Fibroblast of villous mesenchyme (primary cell): ENCODE measurements around the gene AKT2. TPM values are rescaled to one million over a fixed set of nuclear protein-coding genes. Genes with fewer than 3 reads are reported as not detected.

Source experiments
- DNase-seq: peaks from one replicate; pipeline ENCODE4 v3.0.0-alpha.2; 2010; ENCODE audit warnings: low read depth
- H3K4me3 ChIP-seq: 2 replicates; pipeline ENCODE4 v1.5.1; 2011; ENCODE audit warnings: low read depth, mild to moderate bottlenecking, low read length
- total RNA-seq: library from RNA; depleted of rRNA; stranded (reverse); fragments of >200 nt; gene quantifications from 2 replicates; pipeline ENCODE4 v1.2.3, GENCODE V29; 2012
- TF ChIP-seq, protein P1 (sequence below): IDR thresholded peaks from 2 replicates; pipeline ENCODE4 v1.5.1; 2012; ENCODE audit warnings: low read depth, mild to moderate bottlenecking, low read length; ENCODE audit not compliant: insufficient read depth

The AKT2 gene
- total RNA-seq, 1 donor = 142 TPM

DNA sequence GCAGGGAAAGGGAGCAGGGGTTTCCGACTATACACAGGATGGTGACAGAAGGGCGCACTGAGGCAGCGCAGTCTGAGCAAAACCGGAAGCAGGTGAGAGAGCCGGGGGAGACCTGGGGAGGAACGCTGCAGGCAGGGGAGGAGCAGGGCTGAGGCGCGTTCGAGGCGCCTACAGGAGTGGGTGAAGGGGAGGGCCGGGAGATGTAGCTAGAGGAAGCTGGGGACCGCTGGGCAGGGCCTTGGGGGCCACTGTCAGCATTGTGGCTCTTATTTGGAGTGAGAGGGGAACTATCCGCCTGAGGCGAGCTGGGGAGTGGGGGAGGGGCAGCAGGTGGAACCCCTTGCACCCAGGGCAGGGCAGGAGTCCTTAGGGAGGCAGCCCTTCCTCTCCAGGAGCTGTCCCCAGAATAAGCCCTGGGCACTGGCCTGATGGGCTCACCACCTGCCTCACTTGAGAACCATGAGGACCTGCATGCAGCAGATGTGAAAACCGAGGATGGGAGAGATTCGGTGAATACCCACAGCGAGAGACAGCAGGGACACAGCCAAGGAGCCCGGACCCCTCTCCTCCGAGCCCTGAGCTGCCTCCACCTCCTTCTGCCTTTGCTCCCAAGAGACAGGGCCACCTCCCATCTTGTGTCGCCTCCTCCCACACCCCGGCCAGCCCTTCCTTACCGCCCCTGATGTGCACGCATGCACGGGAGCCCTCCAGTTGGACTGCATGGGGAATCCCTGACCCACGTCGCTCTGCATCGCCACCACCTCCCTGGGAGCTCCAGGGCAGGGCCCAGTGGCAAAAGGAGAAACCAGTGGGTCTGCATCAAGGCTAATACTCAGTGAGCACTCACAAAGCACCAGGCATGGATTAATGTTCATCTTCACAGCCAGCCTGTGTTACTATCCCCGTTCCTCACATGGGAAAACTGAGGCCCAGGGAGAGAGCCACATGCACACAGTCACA, 10.3 kb downstream of the AKT2 start:
- no peak for DNase-seq
- H3K4me3 ChIP-seq = no peak overlapping the region
- TF ChIP-seq, protein P1, sequence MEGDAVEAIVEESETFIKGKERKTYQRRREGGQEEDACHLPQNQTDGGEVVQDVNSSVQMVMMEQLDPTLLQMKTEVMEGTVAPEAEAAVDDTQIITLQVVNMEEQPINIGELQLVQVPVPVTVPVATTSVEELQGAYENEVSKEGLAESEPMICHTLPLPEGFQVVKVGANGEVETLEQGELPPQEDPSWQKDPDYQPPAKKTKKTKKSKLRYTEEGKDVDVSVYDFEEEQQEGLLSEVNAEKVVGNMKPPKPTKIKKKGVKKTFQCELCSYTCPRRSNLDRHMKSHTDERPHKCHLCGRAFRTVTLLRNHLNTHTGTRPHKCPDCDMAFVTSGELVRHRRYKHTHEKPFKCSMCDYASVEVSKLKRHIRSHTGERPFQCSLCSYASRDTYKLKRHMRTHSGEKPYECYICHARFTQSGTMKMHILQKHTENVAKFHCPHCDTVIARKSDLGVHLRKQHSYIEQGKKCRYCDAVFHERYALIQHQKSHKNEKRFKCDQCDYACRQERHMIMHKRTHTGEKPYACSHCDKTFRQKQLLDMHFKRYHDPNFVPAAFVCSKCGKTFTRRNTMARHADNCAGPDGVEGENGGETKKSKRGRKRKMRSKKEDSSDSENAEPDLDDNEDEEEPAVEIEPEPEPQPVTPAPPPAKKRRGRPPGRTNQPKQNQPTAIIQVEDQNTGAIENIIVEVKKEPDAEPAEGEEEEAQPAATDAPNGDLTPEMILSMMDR = no peak

DNA sequence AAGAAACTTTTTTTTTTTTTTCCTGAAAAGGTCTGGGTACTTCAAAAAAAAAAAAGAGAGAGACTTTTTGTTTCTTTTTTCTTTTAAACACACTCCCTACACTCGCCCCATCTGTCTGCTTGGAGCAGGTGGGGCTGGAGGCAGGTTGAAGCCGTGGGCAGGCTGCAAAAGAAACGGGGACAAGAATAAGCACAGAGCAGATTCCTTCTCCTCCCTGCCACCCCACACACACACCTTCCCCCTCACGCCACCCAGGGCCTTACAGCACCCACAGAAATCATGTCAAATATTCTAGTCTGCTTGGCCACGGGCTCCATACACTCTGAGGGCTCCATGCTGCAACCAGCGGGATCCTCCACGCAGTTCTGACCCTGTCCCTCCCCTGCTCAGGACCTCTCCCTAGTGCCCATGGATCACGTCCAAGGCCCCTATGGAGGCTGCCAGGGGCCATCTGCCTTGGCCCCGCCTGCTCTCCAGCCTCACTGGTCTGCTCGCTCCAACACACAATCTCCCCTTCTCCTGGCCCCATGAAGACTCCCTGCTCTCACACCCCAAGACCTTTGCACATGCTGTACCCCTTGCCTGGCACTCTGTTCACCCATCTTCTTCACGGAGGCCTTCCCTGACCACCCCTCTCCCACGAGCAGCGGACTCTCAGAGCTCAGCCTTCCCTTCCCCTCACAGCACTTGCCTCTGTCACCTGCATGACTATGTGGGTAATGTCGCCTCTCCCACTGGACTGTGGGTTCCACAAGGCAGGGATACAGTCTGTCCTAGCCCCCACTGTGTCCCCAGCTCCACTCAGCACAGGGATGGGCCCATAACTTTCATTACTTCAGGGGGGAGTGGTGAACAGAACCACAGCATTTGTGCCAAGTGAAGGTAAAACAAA, 11.4 kb downstream of the AKT2 start:
- no peak overlapping the region for H3K4me3 ChIP-seq
- TF ChIP-seq, protein P1 = no peak
- no peak for DNase-seq

DNA sequence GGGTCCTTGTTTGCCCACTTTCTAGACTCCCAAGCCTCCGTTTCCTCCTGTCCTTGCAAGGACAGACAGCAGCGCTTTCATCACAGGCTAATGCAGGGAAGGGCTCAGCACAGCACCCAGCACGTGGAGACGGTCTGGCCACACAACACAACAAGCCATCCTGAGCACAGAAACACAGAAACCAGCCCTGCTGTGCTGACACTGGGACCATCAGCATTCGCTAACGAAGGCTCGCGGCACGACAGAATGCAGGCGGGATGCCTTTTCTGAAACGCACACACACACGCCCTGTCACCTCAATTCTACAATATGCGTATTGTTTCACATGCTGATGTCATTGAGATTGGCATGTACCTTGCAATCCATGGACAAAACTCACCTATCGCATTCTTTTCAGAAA, 12.9 kb downstream of the AKT2 start:
- no peak for DNase-seq
- TF ChIP-seq, protein P1 = no peak
- H3K4me3 ChIP-seq = no peak overlapping the region

DNA sequence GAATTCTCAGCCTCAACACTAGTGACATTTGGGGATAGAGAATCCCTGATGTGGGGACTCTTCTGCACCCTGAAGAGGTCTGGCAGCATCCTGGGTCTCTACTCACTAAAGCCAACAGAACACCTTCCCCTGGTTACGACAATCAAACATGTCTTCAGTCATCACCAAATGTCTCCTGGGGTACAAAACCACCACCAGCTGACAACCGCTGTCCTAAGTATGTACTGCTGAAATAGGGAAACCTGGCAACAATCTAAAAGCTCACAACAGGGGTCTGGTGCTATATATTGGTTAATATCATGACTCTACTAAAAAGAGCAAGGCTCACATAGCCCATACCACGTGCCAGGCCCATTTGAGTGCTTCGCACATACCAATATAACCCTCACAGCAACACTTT, 13.4 kb downstream of the AKT2 start:
- DNase-seq = no peak
- no peak overlapping the region for H3K4me3 ChIP-seq
- TF ChIP-seq, protein P1 = no peak

DNA sequence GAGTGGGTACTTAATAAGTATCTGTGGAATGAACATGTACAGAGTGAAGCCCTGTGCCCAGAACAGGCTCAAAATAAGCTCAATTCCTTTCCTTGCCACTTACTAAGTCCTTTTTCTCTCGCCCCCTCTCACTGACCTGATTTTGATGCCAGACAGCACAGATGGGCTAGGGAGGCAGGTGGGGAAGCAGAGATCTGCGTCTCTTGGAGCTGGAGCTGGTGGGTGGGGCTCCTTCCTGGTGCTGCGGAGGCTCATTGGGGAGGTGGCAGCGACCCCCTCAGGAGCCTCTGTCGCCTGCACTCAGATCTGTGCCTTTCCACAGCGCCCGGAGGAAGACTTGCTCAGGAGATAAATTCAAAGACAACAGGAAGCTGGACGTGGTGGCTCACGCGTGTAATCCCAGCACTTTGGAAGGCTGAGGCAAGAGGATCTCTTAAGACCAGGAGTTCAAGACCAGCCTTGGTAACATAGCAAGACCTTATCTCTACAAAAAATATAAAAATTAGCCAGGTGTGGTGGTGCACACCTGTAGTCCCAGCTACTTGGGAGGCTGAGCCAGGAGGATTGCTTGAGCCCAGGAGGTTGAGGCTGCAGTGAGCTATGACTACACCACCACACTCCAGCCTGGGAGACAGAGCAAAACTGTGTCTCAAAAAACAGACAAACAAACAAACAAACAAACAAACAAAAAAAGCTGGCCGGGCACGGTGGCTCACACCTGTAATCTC, 14.6 kb downstream of the AKT2 start:
- TF ChIP-seq, protein P1 = no peak
- DNase-seq = no peak
- H3K4me3 ChIP-seq = no peak overlapping the region

DNA sequence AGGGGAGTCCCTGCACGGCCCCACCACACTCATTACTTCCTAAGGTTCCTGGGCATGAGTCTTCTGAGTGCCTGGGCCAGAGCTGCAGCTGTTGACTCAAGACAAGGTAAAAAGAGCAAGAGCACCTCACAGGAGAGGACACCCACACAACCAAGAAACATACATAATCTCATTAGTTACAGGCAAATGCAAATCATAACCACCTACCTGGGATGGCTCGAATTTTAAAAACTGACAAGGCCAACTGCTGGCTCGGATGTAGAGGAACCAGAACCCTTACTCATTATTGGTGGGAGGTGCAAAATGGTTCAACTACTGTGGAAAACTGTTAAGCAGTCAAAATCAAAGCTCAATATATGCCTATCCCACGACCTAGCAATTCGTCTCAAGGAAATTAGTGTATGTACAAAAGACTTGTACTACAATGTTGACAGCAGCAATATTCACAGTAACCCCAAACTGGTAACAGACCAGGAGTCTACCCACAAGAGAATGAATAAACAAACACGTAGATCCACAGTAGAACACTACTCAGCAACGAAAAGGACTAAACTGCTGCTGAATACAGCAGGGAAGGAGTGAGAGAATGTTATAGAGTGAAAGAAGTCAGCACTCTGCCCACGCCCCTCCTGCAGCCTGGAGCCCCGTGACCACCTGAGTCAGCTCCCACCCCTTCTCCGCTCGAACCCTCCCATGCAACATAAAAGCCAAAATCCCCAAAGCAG, 15.8 kb downstream of the AKT2 start:
- TF ChIP-seq, protein P1 = no peak
- no peak overlapping the region for H3K4me3 ChIP-seq
- DNase-seq = no peak
